Measurements from ENCODE around the gene ZDHHC13.
A peak's percentile ranks its signal among the peaks of the same experiment; 100 is the strongest.

The ZDHHC13 gene, protein sequence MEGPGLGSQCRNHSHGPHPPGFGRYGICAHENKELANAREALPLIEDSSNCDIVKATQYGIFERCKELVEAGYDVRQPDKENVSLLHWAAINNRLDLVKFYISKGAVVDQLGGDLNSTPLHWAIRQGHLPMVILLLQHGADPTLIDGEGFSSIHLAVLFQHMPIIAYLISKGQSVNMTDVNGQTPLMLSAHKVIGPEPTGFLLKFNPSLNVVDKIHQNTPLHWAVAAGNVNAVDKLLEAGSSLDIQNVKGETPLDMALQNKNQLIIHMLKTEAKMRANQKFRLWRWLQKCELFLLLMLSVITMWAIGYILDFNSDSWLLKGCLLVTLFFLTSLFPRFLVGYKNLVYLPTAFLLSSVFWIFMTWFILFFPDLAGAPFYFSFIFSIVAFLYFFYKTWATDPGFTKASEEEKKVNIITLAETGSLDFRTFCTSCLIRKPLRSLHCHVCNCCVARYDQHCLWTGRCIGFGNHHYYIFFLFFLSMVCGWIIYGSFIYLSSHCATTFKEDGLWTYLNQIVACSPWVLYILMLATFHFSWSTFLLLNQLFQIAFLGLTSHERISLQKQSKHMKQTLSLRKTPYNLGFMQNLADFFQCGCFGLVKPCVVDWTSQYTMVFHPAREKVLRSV
- 29.2 to 31.8 (median 31.4) reads per million in 3 experiments for total RNA-seq

DNA sequence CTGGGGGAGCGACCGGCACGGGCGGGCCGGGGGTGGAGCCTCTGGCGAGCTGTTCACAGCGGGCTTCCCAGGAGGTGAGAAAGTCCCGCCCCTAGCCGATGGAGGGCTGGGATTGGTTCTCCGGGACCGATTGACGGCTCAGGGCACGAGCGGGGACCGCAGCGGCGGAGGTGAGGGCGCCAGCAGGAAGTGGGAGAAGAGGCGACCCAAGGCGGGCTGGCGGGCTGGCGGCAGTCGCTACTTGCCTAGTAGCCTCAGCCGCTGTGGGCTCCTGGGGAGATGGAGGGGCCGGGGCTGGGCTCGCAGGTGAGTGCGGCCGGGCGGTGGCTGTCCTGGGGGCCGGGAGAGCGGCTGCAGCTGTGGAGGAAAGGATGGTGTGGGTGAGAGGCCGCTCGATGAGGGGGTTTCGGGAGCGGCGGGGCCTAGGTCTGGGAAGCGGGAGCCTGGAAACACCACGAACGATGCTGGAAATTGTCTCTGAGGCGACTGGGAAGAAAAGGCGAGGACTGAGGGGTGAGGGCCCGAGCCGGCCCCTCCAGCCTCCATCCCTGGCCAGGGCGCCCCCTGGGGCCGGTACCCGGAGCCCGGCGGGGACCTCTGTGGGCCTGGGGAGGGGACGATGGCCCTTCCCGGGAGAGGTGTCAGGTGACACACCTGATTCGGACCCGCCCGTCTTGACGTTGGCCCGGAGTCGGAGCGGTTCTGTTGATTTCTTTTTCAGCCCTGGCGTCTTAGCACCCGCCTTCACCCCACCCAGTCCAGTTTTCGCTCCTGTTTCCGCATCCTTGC, at the start of gene ZDHHC13:
Gene ZDHHC13, plus strand, starts transcription at position 198 of the 789 bp plus-strand sequence. Its CDS starts 82 bp downstream, at position 280.
- peak; percentile 92 for DNase-seq

DNA sequence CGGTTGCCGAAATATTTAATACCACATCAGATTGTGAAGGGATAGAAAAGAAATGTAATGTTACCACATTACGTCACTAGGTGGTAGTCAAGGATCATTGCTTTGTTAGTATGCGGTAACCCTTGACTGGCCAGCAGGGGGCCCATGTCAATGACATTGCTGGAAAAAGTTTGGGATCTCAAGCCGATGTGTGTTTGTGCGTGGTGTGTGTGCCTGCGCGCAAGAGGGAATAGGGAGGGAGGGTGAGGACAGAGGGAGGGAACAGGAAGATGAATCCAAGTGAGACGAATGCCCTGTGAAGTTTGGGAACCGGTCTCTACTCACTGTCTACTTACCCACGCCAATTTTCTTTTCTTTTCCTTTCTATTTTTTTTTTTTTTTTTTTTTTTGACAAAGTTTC, 45.7 kb upstream of the ZDHHC13 start:
- DNase-seq = peak; percentile 50

DNA sequence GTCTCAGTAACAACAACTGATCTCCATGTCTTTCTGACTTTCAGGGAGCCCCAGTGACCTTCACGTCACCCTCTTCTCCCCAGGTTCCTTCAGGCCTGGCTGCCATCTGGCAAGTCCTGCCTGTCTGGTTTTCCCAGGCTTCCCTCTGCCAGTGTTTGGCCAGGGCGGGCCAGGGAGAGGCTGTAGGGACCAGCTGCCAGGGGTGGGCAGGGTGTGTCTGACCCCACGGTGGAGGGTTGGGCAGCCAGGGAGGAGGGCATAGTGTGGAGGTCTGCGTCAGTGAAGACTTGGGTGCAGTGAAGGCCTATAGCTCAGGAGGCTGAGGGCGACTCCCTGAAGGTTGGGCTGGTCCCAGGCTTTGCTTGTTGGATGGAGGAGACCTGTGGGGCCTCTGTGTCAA, 44.5 kb upstream of the ZDHHC13 start:
- no peak for DNase-seq

DNA sequence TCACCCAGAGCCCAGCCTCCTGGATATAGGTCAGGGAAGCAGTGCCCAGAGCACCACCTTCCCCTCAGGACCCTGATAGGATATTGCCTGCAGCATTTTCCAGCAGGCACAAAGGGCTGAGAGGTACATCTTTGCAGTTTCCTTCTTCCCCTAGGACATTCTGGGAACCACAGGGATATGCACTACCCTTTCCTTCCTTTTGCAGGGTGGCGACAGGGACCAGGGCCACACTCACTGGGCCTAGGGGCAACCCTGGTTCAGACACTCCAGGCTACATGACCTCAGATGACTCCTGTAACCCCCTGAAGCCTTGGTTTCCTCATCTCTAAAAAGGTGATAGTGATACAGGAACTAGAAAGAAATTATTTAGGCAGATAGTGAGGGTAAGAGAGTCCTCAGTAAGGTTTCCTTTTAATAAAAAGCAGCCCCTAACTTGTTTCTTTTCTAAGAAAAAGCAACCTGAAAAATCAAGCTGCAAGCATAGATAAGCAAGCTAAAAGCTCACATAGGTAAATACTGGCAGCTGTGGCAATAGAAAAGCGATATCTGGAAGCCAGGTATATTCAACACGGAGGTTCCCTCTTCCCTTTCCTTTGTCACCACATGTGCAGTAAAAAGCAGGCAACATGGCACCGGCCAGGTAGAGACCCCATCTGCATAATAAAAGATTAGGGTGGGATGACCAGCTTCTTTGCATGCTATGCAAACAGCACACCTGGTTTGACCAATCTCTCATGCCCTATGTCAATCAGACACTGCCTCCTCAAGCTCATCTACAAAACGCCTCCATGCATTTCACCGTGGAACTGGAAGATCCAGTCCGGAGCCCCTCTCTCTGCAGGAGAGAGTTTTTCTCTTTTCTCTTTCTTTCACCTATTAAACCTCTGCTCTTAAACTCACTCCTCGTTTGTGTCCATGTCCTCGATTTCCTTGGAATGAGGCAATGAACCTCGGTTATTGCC, 43.2 kb upstream of the ZDHHC13 start:
- DNase-seq = no peak

DNA sequence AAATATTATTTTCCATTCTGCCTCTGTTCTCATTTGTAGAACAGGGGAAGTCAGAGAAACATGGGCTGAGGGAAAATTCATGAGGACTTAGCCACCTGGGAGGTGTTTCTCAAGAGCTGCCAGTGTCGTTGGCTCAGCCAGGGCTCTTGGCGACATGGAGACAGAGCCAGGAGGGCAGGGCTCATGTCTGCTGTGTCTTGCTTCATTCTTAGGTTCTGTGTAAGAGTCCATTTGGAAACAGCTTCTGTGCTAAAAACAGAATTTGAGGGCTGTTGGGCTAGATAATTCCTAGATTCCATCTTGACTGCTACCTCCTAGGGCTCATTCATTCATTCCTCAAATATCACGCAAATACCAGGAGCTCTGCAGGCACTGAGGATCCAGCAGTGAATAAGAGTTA, 41.3 kb upstream of the ZDHHC13 start:
- DNase-seq = no peak

DNA sequence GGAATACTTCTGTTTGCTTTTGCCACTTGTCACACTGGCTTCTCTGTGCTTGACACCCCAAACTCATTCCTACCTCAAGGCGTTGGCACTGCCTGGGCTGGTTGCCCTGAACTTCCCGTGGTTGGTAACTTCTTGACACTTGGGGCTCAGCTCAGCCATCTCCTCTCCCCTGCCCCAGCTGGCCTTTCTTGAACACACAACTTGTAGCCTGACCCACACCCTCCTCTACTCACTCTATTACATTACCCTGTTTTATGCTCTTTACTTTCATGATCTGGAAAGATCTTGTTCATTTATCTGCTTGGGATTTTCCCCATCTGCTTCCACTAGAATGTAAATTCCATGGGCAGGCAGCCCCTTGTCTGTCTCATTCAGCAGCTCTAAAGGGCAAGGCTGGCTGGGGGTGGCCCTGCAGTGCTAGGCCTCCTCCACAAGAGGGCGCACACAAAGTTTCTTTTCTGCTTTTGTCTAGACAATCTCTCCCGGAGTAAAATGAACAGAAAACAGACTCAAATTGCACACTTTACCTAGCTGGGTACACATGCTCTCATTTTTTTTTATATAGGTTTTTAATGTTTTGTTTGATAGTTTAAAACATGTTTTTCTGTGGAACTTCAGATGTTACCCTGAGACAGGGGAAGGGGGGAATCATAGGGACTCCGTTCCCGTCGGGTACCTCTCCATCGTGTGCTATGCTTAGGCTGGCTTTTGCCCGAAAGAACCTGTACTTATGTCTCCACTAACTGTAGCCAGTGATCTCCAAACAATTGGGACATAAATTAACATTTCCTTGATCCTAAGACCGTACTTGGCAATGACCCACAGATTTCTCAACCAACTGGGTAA, 40.0 kb upstream of the ZDHHC13 start:
- peak; percentile 23 for DNase-seq

DNA sequence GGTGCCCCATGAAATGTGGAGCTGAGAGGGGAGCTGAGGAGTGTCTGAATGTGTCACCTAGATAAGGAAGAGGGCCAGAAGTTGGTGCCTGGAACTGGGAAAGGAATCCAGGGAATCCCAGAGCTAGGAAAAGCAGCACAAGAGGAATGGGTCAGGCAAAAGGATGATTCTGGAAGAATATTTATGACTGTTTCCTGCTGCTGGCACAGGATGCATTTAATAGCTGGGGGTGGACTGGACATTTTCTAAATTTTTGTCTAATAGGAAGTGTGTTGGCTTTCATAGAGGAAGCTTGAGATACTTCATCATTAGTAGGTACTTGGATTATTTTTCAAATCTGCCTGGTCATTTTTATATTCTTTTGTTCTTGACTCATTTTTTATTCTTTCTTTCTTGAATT, 39.0 kb upstream of the ZDHHC13 start:
- no peak for DNase-seq

DNA sequence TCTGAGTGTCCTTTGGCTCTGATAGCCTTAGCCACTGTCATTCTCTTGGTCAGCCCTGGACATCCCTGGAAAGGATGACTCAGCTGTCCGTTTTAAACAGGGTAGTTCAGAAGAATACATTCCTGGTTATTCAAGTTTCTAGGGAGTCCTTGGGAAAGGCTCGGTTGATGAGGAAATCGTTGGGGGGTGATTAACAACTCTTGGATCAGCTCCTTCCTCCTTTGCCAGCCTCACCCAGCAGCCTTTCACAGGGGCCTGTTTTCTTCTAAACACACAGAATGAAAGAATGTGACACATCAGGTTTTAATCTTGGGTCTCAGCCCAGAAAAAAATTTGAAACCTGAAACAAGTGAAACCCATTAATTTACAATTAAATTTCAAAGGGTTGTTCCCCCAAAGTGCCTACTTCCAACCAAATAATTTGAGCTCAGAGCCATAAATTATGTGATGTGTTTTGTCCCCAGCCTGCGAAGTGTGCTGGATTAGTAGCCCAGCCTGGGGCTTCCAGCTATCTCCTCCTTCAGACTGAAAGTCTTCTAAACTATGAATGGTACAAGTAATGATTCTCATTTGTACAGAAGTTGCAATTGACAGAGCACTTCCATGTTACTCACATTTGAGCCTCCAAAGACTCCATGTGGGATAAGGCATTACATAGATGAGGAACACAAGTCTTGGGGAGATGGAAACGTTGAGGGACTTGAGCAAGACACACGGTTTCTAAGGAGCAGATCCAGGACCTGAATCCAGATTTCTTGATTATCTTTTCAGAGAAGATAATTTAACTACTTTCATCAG, 37.1 kb upstream of the ZDHHC13 start:
- DNase-seq = no peak

DNA sequence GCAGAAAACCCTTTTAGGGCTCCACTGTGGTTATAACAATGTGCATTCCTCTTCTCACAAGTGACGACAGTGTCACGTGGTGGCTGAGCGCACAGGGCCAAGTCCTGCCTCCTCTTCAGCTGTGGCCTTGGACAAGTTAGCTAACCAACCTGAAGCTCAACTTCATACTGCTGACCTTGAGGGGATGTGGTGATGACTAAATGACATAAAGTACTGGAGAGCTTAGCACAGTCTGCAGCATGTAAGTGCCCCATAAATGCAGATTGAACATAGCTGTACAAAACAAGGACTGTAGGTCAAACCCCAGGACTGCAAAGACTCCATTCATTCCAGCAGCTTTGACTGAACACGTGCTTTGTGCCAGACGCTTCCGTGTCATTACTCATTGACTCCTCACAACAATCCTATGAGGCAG, 36.4 kb upstream of the ZDHHC13 start:
- DNase-seq = no peak

DNA sequence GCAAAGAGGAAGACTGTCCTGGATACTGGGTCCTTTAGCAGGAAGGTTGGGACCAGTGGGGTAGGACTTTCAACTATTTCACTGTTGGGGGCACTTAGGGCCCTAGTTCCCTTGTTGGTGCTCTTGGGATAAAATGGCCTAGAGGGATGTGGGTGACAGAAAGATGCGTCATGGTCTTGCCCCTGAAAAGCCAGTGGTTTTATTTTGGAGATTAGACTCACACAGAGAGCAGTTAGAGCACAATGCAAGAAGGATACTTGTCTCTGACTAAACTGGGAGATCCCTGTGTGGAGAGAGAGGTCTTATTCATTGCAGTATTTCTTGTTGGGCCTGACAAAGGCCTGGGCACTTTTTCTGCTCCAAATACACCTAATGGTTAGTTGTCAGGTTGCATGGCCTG, 33.8 kb upstream of the ZDHHC13 start:
- no peak for DNase-seq

DNA sequence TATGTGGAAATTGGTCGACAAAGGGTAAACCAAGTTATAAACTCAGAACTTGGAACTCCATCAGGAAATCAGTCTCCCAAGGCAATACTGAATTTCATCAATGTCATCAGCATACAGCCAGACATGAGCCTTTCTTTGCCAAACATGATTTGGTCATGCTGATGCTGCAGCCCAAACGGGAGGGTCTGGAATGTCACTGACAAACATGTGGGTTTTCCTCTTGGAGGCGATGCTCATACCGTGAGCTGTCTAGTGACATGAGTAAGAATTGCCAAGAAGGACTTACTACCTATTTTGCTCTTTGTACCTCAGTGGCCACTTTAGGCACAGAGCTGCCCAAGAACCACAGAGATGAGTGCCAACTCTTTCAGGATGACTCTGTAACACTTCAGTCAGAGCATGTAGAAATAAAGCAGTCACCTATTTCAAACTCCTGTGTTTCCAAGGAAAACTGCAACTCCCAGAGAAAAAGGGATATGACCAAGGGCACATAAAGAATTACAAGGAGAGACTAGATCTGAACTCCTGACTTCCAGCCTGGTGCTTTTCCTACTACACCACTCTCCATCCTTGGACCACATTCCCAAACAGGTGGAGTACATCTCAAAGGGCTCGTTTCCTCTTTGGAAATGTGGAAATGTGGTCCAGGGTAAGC, 32.2 kb upstream of the ZDHHC13 start:
- no peak for DNase-seq

DNA sequence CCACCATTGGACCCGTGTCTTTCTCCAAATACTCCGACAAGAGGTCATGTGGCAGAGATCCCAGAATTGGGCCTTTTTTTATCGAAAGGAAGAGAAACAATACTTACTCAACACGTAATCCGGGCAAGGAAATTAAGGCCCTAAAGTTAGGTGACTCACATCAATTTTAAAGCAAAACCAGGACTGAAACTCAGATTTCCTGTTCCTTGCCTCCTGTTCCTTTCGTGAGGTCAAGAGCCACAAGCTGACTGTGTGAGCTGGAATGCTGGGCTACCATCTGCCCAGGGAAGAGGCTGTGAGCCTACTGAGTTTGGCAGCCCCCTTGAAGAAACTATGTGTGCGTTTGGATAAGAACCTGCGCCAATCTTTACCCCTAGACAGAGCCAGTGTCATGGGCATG, 29.3 kb upstream of the ZDHHC13 start:
- no peak for DNase-seq

DNA sequence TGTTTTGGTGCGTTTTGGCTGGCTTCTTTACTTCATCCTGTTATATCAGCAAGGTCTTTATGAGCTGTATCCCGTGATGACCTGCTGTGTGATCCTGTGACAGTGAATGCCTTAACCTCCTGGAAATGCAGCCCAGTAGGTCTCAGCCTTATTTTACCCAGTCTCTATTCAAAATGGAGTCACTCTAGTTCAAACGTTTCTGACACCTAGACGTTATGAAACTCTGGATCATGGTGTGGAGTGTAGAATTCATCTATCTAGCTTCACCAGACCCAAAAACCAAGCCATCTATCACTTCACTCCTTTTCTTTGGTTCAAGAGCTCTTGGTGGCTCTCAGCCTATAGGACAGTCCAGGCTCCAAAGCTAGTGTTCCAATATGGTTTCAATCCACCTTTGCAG, 28.2 kb upstream of the ZDHHC13 start:
- DNase-seq = no peak

DNA sequence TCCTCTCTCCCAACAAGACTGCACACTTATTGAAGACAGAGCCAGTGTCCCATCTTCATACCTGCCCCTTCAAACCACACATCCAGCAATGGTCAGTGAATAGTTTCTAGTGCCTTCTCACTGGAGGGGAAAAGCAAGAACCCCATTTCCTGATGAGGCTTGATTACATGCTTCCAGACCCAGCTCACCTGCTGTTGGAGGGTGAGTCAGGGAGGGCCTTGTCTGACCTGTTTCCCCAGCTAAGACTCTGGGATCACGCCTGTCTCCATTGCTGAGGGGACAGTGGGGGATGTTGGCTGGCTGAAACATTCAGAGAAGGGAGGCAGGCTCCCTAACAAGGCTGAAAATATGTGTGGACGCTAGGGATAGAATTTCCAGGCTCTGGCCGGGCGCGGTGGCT, 27.5 kb upstream of the ZDHHC13 start:
- no peak for DNase-seq

DNA sequence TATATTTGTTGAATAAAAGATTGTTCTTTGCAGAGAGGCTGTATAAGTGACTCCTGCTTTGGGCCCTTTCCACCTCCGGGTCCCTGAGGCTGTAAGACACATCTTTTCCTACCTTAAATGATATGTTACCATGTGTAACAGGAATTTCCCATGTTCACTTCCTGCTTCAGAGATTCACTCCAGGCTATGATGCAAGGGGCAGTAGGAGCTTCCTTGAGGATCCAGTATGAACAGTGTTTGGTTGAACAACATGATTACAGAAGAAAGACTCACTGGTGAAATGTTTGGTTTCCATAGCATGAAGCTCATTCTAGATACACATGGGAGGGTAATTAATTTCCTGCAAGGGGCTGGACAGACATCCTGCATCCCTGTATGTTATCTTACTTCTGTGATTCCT, 25.6 kb upstream of the ZDHHC13 start:
- DNase-seq = no peak

DNA sequence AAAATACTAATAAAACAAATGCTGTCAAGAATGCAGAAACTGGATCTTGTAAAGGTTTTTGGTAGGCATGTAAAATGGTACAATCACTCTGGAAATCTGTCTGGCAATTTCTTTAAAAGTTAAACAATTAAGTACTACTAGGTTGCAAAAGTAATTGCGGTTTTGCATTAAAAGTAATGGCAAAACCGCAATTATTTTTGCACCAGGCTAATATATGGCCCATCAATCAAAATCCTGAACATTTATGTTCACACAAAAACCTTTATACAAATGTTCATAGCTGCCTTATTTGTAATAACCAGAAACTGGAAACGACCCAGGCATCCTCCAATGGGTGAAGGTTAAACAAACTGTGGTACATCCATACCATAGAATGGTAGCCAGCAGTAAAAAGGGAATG, 24.6 kb upstream of the ZDHHC13 start:
- no peak for DNase-seq

DNA sequence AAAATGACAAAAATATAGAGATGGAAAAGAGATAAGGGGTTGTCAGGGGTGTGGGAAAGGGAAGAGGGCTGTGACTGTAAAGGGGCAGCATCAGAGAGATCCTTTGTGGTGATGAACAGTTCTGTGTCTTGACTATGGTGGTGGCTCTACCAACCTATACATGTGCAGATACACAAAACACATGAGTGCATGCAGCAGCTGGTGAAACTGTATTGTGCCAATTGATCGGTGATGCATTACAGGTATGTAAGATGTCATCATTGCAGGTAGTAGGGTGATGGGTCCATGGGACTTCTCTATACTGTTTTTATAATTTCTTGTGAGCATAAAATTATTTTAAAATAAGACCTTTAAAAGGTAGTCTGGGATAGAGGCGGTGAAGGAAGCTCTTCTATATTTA, 24.1 kb upstream of the ZDHHC13 start:
- no peak for DNase-seq

DNA sequence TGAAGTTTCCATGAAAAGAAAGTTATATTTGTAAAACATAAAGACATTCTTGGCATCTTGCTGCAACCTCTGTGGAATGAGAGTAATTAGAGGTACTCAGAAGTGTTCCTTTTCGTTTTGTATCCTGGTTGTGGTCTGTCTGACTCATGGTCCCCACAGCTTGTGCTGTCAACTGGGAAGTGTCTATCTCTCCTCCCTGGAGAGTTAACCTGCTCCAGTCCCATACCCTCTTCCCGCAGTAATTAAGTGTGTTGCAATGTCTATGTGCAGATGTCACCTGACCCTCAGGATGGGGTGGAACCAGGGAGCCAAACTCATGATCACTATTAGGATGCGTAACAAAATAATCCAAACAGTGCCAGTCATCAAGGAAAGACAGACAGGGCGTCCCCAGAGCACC, 23.0 kb upstream of the ZDHHC13 start:
- DNase-seq = no peak

DNA sequence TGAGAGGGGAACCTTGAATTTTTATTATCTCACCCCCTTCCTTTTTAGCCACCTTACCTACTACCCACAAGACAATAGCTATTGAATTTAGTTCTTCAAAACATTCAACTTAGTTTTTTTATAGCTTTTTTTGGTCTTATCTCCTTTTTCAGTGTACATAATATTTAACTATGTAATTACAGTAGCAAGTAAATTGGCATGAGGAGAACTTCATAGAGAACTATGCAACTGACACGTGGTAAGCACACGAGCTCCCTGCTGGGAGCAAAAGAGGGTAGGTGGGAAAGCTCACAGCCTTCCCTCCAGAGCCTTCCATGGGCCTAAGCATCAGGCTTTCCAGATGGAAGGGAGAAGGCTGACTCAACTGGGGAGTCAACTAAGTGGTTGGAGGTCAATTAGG, 22.1 kb upstream of the ZDHHC13 start:
- DNase-seq = no peak

DNA sequence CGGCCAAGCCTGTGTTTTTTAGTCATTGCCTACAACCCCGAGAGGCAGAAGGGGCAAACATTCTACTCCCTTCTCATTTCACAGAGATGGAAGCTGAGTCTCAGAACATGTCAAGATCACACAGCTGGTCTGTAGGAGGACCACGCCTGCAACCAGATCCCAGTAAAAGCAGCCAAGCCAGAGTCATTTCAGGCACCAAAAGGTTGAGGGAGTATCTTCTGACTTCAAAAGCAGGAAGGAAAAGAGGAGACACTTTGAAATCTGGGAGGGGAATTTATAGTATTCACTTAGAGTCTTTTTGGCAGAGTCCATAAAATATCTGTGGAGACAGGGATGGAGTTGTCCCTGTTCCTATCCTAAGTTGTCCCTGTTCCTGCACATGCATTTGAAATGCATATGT, 17.9 kb upstream of the ZDHHC13 start:
- no peak for DNase-seq
